Liver (tissue), 9 donors: ENCODE data around the gene TRIO. TPM values are rescaled to one million over a fixed set of nuclear protein-coding genes. Genes with fewer than 3 reads are reported as not detected.

ENCODE experiments used
- DNase-seq: peaks from one replicate; pipeline ENCODE4 v3.0.0-alpha.2; 2017; ENCODE audit warnings: low spot score
- H3K27ac ChIP-seq, 2 donors: one replicate each; pipeline ENCODE4 v1.7.0; 2013; ENCODE audit warnings: inconsistent platforms in 2 of 2, low read length in 2 of 2, control low read depth in 1 of 2, low read depth in 1 of 2, mild to moderate bottlenecking in 1 of 2
- H3K27me3 ChIP-seq, 4 donors: one replicate each; pipeline versions ENCODE4 v1.6.1 to v1.7.0; 2013; ENCODE audit warnings: low read length in 3 of 4, inconsistent platforms in 1 of 4, mild to moderate bottlenecking in 1 of 4, moderate library complexity in 1 of 4; ENCODE audit not compliant: control insufficient read depth in 4 of 4, insufficient read depth in 4 of 4
- H3K36me3 ChIP-seq, 4 donors: one replicate each; pipeline versions ENCODE4 v1.6.1 to v1.7.0; 2013; ENCODE audit warnings: low read length in 3 of 4, mild to moderate bottlenecking in 3 of 4, low read depth in 1 of 4, moderate library complexity in 1 of 4; ENCODE audit not compliant: control insufficient read depth in 4 of 4, insufficient read depth in 3 of 4
- H3K4me1 ChIP-seq, 4 donors: one replicate each; pipeline versions ENCODE4 v1.6.1 to v1.7.0; 2013; ENCODE audit warnings: low read length in 3 of 4, mild to moderate bottlenecking in 3 of 4, moderate library complexity in 1 of 4; ENCODE audit not compliant: control insufficient read depth in 4 of 4, insufficient read depth in 4 of 4
- H3K4me3 ChIP-seq, 3 donors: one replicate each; pipeline versions ENCODE4 v1.6.1 to v1.7.0; 2013; ENCODE audit warnings: low read length in 3 of 3, control low read depth in 1 of 3, low read depth in 1 of 3, mild to moderate bottlenecking in 1 of 3
- H3K9ac ChIP-seq, 2 donors: one replicate each; pipeline ENCODE4 v1.7.0; 2013; ENCODE audit warnings: low read length in 2 of 2, mild to moderate bottlenecking in 2 of 2, moderate library complexity in 2 of 2, control low read depth in 1 of 2, low read depth in 1 of 2
- H3K9me3 ChIP-seq, 4 donors: one replicate each; pipeline versions ENCODE4 v1.6.1 to v1.7.0; 2013; ENCODE audit warnings: low read length in 3 of 4; ENCODE audit not compliant: control insufficient read depth in 4 of 4
- ATF3 ChIP-seq: IDR thresholded peaks from 2 replicates; pipeline ENCODE4 v1.6.1; 2016; ENCODE audit warnings: antibody characterized with exemption
- CTCF ChIP-seq: fragments of 150-350 bp; IDR thresholded peaks from 2 replicates; pipeline ENCODE4 v1.5.1; 2017; ENCODE audit warnings: improper control_type of control experiment, low read depth, low read length; ENCODE audit not compliant: missing input control
- EGR1 ChIP-seq, 2 donors: IDR thresholded peaks; 2 replicates each; pipeline ENCODE4 v1.6.1; 2016 to 2018; ENCODE audit warnings: antibody characterized with exemption in 2 of 2, low read depth in 2 of 2
- FOXA1 ChIP-seq: IDR thresholded peaks from 2 replicates; pipeline ENCODE4 v1.6.1; 2016; ENCODE audit warnings: antibody characterized with exemption
- FOXA2 ChIP-seq: IDR thresholded peaks from 2 replicates; pipeline ENCODE4 v1.6.1; 2016; ENCODE audit warnings: antibody characterized with exemption
- GABPA ChIP-seq, 2 donors: IDR thresholded peaks in 1 of 2; conservative IDR thresholded peaks in 1 of 2; 2 replicates each; pipeline ENCODE4 v1.6.1; 2016; ENCODE audit warnings: antibody characterized with exemption in 2 of 2, mild to moderate bottlenecking in 1 of 2, moderate library complexity in 1 of 2
- HNF4A ChIP-seq, 2 donors: conservative IDR thresholded peaks; 2 replicates each; pipeline ENCODE4 v1.6.1; 2016; ENCODE audit warnings: antibody characterized with exemption in 2 of 2, mild to moderate bottlenecking in 2 of 2
- HNF4G ChIP-seq: IDR thresholded peaks from 2 replicates; pipeline ENCODE4 v1.6.1; 2016; ENCODE audit warnings: antibody characterized with exemption
- JUND ChIP-seq, 2 donors: IDR thresholded peaks; 2 replicates each; pipeline ENCODE4 v1.6.1; 2016; ENCODE audit warnings: antibody characterized with exemption in 2 of 2
- MAX ChIP-seq: IDR thresholded peaks from 2 replicates; pipeline ENCODE4 v1.6.1; 2016; ENCODE audit warnings: antibody characterized with exemption
- NR2F2 ChIP-seq: IDR thresholded peaks from 2 replicates; pipeline ENCODE4 v1.6.1; 2016; ENCODE audit warnings: antibody characterized with exemption
- RAD21 ChIP-seq, 2 donors: IDR thresholded peaks; 2 replicates each; pipeline ENCODE4 v1.6.1; 2016; ENCODE audit warnings: antibody characterized with exemption in 2 of 2, mild to moderate bottlenecking in 2 of 2
- REST ChIP-seq: IDR thresholded peaks from 2 replicates; pipeline ENCODE4 v1.6.1; 2016; ENCODE audit warnings: antibody characterized with exemption, mild to moderate bottlenecking
- RXRA ChIP-seq, 2 donors: IDR thresholded peaks; 2 replicates each; pipeline ENCODE4 v1.6.1; 2017 to 2018; ENCODE audit warnings: antibody characterized with exemption in 2 of 2, mild to moderate bottlenecking in 1 of 2
- SP1 ChIP-seq: IDR thresholded peaks from 2 replicates; pipeline ENCODE4 v1.6.1; 2018; ENCODE audit warnings: antibody characterized with exemption, mild to moderate bottlenecking
- TAF1 ChIP-seq: conservative IDR thresholded peaks from 2 replicates; pipeline ENCODE4 v1.6.1; 2016; ENCODE audit warnings: antibody characterized with exemption, mild to moderate bottlenecking
- YY1 ChIP-seq: IDR thresholded peaks from 2 replicates; pipeline ENCODE4 v1.6.1; 2016; ENCODE audit warnings: antibody characterized with exemption, mild to moderate bottlenecking
- ZBTB33 ChIP-seq: IDR thresholded peaks from 2 replicates; pipeline ENCODE4 v1.6.1; 2016; ENCODE audit warnings: antibody characterized with exemption
- WGBS: extraction: QIAGEN DNeasy Blood & Tissue Kit; methylation state at CpG from one replicate; pipeline ENCODE4 v1.1.7; 2013; 5-methylcytosine and 5-hydroxymethylcytosine counted together
- polyA plus RNA-seq, 2 donors: library from polyadenylated mRNA; stranded (reverse) in 1 of 2; unstranded in 1 of 2; fragments of 200-250 nt in 1 of 2; fragments of >200 nt in 1 of 2; fragmentation: Nextera tagmentation in 1 of 2; extraction: Ambion mirVana in 1 of 2; gene quantifications; one replicate each; pipeline versions ENCODE4 v1.2.1 to v1.2.3, GENCODE V29; 2013 to 2015
- total RNA-seq, 2 donors: library from RNA; depleted of rRNA; stranded (reverse); fragments of >200 nt; gene quantifications; one replicate each; pipeline ENCODE4 v1.2.3, GENCODE V29; 2014
- donor health status: healthy.
- donor health status: healthy.
- donor health status: healthy.
- donor health status: healthy.
- donor health status: healthy.

Gene TRIO
- total and polyA plus RNA-seq, 4 donors, result 8.5 to 86.2 (median 16.0) TPM

- no peaks in the 10 kb centered on the region for H3K27me3 ChIP-seq
- no peak for DNase-seq
- no peaks in the 10 kb centered on the region for H3K9me3 ChIP-seq
- H3K4me3 ChIP-seq, result no peak overlapping the region
- 83% methylated on average over 3 of the region's 3 CpGs for WGBS
- H3K4me1 ChIP-seq, result no peaks in the 10 kb centered on the region
- H3K36me3 ChIP-seq, result peaks cover 13 to 44% (median 23%) of the 10 kb centered on the region in 4 donors
- no peak overlapping the region for H3K9ac ChIP-seq
- TF ChIP-seq HNF4G (no peak), JUND (IDR thresholded peaks at IDR 0.05) (no peak), NR2F2 (no peak), RXRA (IDR thresholded peaks at IDR 0.05) (no peak), EGR1 (IDR thresholded peaks at IDR 0.05; ENCODE audit: low read depth in 2 of 2) (no peak), TAF1 (no peak), ZBTB33 (no peak), RAD21 (IDR thresholded peaks at IDR 0.05) (no peak), HNF4A (conservative IDR thresholded peaks at IDR 0.05) (no peak), CTCF (no peak), FOXA1 (no peak), SP1 (no peak), REST (no peak), ATF3 (no peak), YY1 (no peak), GABPA (IDR thresholded peaks at IDR 0.05 in 1 of 2, conservative IDR thresholded peaks at IDR 0.05 in 1 of 2) (no peak), MAX (no peak)
- H3K27ac ChIP-seq, result no peak overlapping the region
Measured at GRCh38 chr5:14464096-14464495, 321.0 kb downstream of the TRIO start.

- Histone ChIP-seq H3K4me1 (no peaks in the 10 kb centered on the region), H3K36me3 (peaks cover 13 to 41% (median 23%) of the 10 kb centered on the region in 4 donors), H3K4me3 (no peak overlapping the region), H3K9ac (no peak overlapping the region), H3K9me3 (no peaks in the 10 kb centered on the region), H3K27ac (no peak overlapping the region), H3K27me3 (no peaks in the 10 kb centered on the region)
- 89% methylated on average over 15 of the region's 15 CpGs for WGBS
- DNase-seq, result no peak
- TF ChIP-seq GABPA (IDR thresholded peaks at IDR 0.05 in 1 of 2, conservative IDR thresholded peaks at IDR 0.05 in 1 of 2), result no peak
- TF ChIP-seq FOXA2, result no peak
- TF ChIP-seq ZBTB33, result no peak
- TF ChIP-seq ATF3, result no peak
- TF ChIP-seq MAX, result no peak
- no peak for TF ChIP-seq EGR1 (IDR thresholded peaks at IDR 0.05; ENCODE audit: low read depth in 2 of 2)
- no peak for TF ChIP-seq SP1
- no peak for TF ChIP-seq NR2F2
- no peak for TF ChIP-seq TAF1
- TF ChIP-seq HNF4A (conservative IDR thresholded peaks at IDR 0.05), result no peak
- TF ChIP-seq YY1, result no peak
Measured at GRCh38 chr5:14464671-14465070, 321.5 kb downstream of the TRIO start.
